Left ventricle myocardium inferior (tissue), 1 donor: Measurements from ENCODE around the gene OTUD3. TPM values are rescaled to one million over a fixed set of nuclear protein-coding genes. Genes with fewer than 3 reads are reported as not detected.
A peak's percentile ranks its signal among the peaks of the same experiment; 100 is the strongest.

ENCODE experiments used
- DNase-seq: peaks from one replicate; pipeline ENCODE4 v3.0.0-alpha.2; 2020
- H3K27ac ChIP-seq: fragments of 200-600 bp; replicated peaks from 2 replicates; pipeline ENCODE4 v1.8.0; 2021
- H3K27me3 ChIP-seq: fragments of 200-600 bp; 2 replicates; pipeline ENCODE4 v1.8.0; 2021; ENCODE audit warnings: low read depth
- H3K36me3 ChIP-seq: fragments of 200-600 bp; 2 replicates; pipeline ENCODE4 v1.8.0; 2021
- H3K4me1 ChIP-seq: fragments of 200-600 bp; 2 replicates; pipeline ENCODE4 v1.8.0; 2021
- H3K4me3 ChIP-seq: fragments of 200-600 bp; 2 replicates; pipeline ENCODE4 v1.8.0; 2021; ENCODE audit warnings: mild to moderate bottlenecking, moderate library complexity
- H3K9me3 ChIP-seq: fragments of 200-600 bp; replicated peaks from 2 replicates; pipeline ENCODE4 v1.8.0; 2021
- intact Hi-C: fragments of 100-400 bp; cut with micrococcal nuclease; formaldehyde crosslinking; loops from one replicate; pipeline ENCODE4 v1.11.0; 2022
- total RNA-seq: library from RNA; stranded (reverse); fragmentation: NEBNext Ultra II Directional; extraction: Animal tissue kit (Norgen Biotek cat#: 25700); gene quantifications from one replicate; pipeline ENCODE4 v1.2.1, GENCODE V29; 2021
- TF ChIP-seq, protein P1 (sequence below): fragments of 200-600 bp; IDR thresholded peaks from 2 replicates; pipeline ENCODE4 v1.8.0; 2021; ENCODE audit warnings: antibody characterized with exemption, mild to moderate bottlenecking, borderline replicate concordance
- donor health status: DM: no; HTN: yes; CAD: no; lungs with severe emphysema.

OTUD3 gene
- total RNA-seq, 1 donor from 2014 or later = 5.0 TPM

GRCh38 chr1:19907456-19907855, 25.3 kb downstream of the OTUD3 start:
- Histone ChIP-seq H3K36me3 (peaks cover 91% of the 10 kb centered on the region), H3K27ac (no peak overlapping the region), H3K27me3 (no peaks in the 10 kb centered on the region), H3K9me3 (no peaks in the 10 kb centered on the region), H3K4me3 (no peak overlapping the region), H3K4me1 (no peaks in the 10 kb centered on the region)
- DNase-seq = no peak
- TF ChIP-seq, protein P1, sequence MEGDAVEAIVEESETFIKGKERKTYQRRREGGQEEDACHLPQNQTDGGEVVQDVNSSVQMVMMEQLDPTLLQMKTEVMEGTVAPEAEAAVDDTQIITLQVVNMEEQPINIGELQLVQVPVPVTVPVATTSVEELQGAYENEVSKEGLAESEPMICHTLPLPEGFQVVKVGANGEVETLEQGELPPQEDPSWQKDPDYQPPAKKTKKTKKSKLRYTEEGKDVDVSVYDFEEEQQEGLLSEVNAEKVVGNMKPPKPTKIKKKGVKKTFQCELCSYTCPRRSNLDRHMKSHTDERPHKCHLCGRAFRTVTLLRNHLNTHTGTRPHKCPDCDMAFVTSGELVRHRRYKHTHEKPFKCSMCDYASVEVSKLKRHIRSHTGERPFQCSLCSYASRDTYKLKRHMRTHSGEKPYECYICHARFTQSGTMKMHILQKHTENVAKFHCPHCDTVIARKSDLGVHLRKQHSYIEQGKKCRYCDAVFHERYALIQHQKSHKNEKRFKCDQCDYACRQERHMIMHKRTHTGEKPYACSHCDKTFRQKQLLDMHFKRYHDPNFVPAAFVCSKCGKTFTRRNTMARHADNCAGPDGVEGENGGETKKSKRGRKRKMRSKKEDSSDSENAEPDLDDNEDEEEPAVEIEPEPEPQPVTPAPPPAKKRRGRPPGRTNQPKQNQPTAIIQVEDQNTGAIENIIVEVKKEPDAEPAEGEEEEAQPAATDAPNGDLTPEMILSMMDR = no peak
- intact Hi-C loops = no loop called here

DNA sequence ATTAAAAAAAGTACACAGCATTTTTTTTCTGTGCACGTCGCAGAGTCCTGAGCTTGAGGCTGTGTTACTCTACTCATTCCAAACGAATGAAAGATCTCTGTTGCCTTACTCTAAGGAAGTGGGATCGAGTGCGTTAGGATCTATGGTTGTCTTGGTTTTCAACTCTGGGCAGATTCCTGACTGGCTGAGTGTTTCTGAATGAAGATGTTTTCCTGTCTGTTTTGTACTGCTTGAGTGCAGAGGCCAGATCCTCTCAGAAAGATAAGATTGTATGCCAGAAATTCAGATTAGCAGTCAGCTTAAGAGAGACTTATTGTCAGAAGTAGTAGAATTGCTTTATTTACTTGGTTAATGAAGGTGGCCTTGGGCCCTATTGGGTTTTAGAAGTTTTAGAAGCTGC, 27.2 kb downstream of the OTUD3 start:
- no peaks in the 10 kb centered on the region for H3K27me3 ChIP-seq
- TF ChIP-seq, protein P1 = no peak
- no peaks in the 10 kb centered on the region for H3K4me1 ChIP-seq
- no peaks in the 10 kb centered on the region for H3K9me3 ChIP-seq
- intact Hi-C loops = no loop called here
- H3K27ac ChIP-seq = no peak overlapping the region
- no peak overlapping the region for H3K4me3 ChIP-seq
- peaks cover 90% of the 10 kb centered on the region for H3K36me3 ChIP-seq
- no peak for DNase-seq

- no peaks in the 10 kb centered on the region for H3K4me1 ChIP-seq
- intact Hi-C loops = no loop called here
- TF ChIP-seq, protein P1 = no peak
These were observed 27.8 kb downstream of the OTUD3 start for GRCh38 chr1:19909971-19910370.

DNA sequence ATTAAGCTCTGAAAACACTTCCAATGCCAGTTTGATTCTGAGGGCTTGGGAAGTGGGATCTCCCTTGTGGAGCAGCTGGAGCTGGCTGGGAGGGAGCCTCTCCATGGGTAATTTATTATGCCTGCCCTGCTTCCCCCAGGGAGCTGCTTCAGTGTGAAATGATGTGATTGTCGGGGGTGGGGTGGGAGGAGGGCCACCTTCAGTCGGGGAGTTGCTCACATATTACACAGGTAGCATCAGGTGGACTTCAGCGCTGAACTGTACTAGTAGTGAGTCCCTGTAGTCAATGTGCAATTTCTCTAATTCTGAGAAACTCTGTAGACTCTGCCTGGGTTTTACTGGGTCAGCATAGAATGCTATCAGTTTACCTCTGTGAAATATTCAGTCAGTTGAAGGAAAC, 28.5 kb downstream of the OTUD3 start:
- no peak overlapping the region for H3K4me3 ChIP-seq
- DNase-seq = no peak
- no peaks in the 10 kb centered on the region for H3K4me1 ChIP-seq
- no peaks in the 10 kb centered on the region for H3K27me3 ChIP-seq
- intact Hi-C loops = no loop called here
- no peak overlapping the region for H3K27ac ChIP-seq
- H3K9me3 ChIP-seq = no peaks in the 10 kb centered on the region
- TF ChIP-seq, protein P1 = no peak
- H3K36me3 ChIP-seq = peaks cover 83% of the 10 kb centered on the region

More at GRCh38 chr1:19909971-19910370, 27.8 kb downstream of the OTUD3 start:
- no peak for DNase-seq
- H3K27ac ChIP-seq = no peak overlapping the region
- no peaks in the 10 kb centered on the region for H3K9me3 ChIP-seq
- no peaks in the 10 kb centered on the region for H3K27me3 ChIP-seq
- no peak overlapping the region for H3K4me3 ChIP-seq
- H3K36me3 ChIP-seq = peaks cover 89% of the 10 kb centered on the region

- Histone ChIP-seq H3K4me3 (no peak overlapping the region), H3K27me3 (peaks cover 13% of the 10 kb centered on the region), H3K27ac (peak overlapping the region; percentile 61), H3K9me3 (no peaks in the 10 kb centered on the region), H3K36me3 (peaks cover 16% of the 10 kb centered on the region), H3K4me1 (peaks cover 14% of the 10 kb centered on the region)
- intact Hi-C loops = loop anchor here (5.0 kb wide), 1 partner anchor 234 kb away; no protein-coding TSS in a partner anchor
- DNase-seq = peak; percentile 78
- TF ChIP-seq, protein P1 = peak; percentile 93
These were observed 35.9 kb downstream of the OTUD3 start for GRCh38 chr1:19918057-19918456.
